ENCODE data around the gene EOLA1. TPM values are rescaled to one million over a fixed set of nuclear protein-coding genes. Genes with fewer than 3 reads are reported as not detected.
"Not testable (repeated sequence)": the region's sequence is repeated elsewhere in the genome, so short reads cannot be mapped to it uniquely, and the experiment has no call there.

Gene EOLA1
- polyA plus RNA-seq, 6 donors from 2014 or later = 10.6 to 27.8 (median 23.2) TPM

- H3K27me3 Mint-ChIP-seq; H3K4me3 Mint-ChIP-seq; DNase-seq; H3K27ac Mint-ChIP-seq; ATAC-seq (ENCODE audit: low read depth in 2 of 2); H3K9me3 Mint-ChIP-seq: not testable (repeated sequence)
- H3K36me3 Mint-ChIP-seq = peaks cover 0 to 12% of the 10 kb centered on the region in 2 donors
- H3K4me1 Mint-ChIP-seq = peaks cover 0 to 31% (median 10%) of the 10 kb centered on the region in 3 donors
These were observed 3.3 kb upstream of the EOLA1 start for GRCh38 chrX:149537474-149537873.

GRCh38 chrX:149539283-149540130 is 1.3 kb upstream of the EOLA1 start:
- Mint-ChIP-seq H3K4me1 (peaks cover 0 to 31% (median 10%) of the 10 kb centered on the region in 3 donors), H3K36me3 (peaks cover 0 to 11% of the 10 kb centered on the region in 2 donors), H3K9me3 (peaks cover 0 to 3% (median 0%) of the 10 kb centered on the region in 7 donors), H3K27me3 (no peaks in the 10 kb centered on the region), H3K27ac (peak overlapping the region; percentile 95 to 99 (median 97)), H3K4me3 (peak overlapping the region; percentile 78 to 97 (median 92))
- ATAC-seq (ENCODE audit: low read depth in 2 of 2) = peak; percentile 43 to 44
- peak; percentile 80 for DNase-seq

DNA sequence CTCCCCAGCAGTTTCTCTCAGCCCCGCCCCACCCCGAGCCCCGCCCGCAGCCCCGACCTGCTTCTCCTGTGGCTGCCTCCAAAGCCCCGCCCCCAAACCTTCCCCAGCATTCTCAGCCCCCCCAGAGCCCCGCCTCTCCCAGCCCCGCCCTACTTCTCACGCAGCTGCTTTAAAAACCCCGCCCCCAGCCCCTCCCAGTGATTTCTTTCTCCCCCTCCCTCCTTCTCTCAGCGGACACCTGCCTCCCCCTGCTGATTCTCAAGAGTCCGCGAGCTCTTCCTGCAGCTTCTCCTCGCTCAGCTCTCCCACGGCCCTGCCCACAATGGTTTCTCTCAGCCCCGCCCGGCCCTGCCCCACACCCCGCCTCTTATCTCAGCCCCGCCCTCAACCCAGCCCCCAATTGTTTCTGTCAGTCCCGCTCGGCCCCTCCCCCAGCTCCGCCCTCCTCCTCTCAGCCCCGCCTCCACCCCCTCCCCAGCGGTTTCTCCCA is 636 bp upstream of the EOLA1 start:
- H3K27ac Mint-ChIP-seq = peak overlapping the region; percentile 99 to 100 (median 100)
- peak overlapping the region; percentile 78 to 99 (median 96) for H3K4me3 Mint-ChIP-seq
- peak; percentile 38 to 46 for ATAC-seq (ENCODE audit: low read depth in 2 of 2)
- H3K27me3 Mint-ChIP-seq = no peaks in the 10 kb centered on the region
- peaks cover 0 to 27% (median 10%) of the 10 kb centered on the region in 3 donors for H3K4me1 Mint-ChIP-seq
- H3K36me3 Mint-ChIP-seq = peaks cover 0 to 4% of the 10 kb centered on the region in 2 donors
- peak; percentile 79 for DNase-seq
- H3K9me3 Mint-ChIP-seq = peaks cover 0 to 3% (median 0%) of the 10 kb centered on the region in 7 donors

DNA sequence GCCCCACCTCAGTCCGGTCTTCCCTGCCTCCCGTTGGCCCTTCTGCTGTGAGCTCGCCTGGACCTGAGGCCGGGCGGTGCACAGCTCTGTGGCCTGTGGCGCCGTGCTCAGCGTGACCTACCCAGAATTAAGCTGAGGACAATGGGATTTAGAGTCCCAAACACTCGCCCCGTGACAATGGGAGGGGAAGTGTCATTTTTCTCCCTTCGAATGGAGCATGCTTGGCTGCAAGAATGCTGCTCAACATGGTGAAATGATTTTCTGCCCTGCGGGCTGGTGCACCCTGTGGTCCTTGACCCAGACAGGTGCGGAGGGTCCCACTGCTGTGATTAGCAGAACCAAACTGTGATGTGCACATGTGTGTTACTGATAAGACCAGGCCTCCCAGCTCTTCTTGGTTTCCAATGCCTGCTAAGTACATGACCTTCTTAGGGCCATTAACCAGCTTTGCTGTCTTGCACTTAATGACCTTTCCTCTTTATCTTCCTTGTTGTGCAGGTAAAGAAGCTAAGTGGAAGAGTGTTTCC is 772 bp downstream of the EOLA1 start:
- Mint-ChIP-seq H3K27me3 (no peaks in the 10 kb centered on the region), H3K4me3 (peak overlapping the region; percentile 78 to 99 (median 96)), H3K36me3 (no peaks in the 10 kb centered on the region), H3K9me3 (peaks cover 0 to 3% (median 0%) of the 10 kb centered on the region in 7 donors), H3K27ac (peak overlapping the region; percentile 99 to 100 (median 100)), H3K4me1 (peaks cover 0 to 17% (median 10%) of the 10 kb centered on the region in 3 donors)
- no peak for DNase-seq
- no peak for ATAC-seq (ENCODE audit: low read depth in 2 of 2)

- Mint-ChIP-seq H3K27ac (peak overlapping the region in 3 of 6 donors; percentile 41 to 87 (median 54)), H3K4me3 (peak overlapping the region in 2 of 8 donors; percentile 12 to 62)
- H3K9me3 Mint-ChIP-seq, H3K27me3 Mint-ChIP-seq, H3K4me1 Mint-ChIP-seq, H3K36me3 Mint-ChIP-seq, DNase-seq: not testable (repeated sequence)
- ATAC-seq (ENCODE audit: low read depth in 2 of 2) = peak; percentile 12 to 20
These were observed 5.0 kb downstream of the EOLA1 start for GRCh38 chrX:149545545-149546543.

DNA sequence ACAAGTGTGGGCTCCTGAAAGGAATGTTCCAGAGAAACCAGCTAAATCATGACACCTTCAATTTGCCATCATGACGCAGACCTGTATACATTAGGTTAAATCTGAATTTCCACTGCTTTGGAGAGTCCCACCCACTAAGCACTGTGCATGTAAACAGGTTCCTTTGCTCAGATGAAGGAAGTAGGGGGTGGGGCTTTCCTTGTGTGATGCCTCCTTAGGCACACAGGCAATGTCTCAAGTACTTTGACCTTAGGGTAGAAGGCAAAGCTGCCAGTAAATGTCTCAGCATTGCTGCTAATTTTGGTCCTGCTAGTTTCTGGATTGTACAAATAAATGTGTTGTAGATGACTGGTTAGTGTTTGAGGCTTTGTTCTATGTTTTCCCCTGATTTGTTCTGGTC is 6.2 kb downstream of the EOLA1 start:
- H3K27me3 Mint-ChIP-seq; H3K4me1 Mint-ChIP-seq; H3K27ac Mint-ChIP-seq; H3K4me3 Mint-ChIP-seq; DNase-seq; ATAC-seq (ENCODE audit: low read depth in 2 of 2); H3K36me3 Mint-ChIP-seq; H3K9me3 Mint-ChIP-seq: not testable (repeated sequence)

GRCh38 chrX:149547782-149548181 is 7.0 kb downstream of the EOLA1 start:
- not testable (repeated sequence) for H3K36me3 Mint-ChIP-seq; H3K27me3 Mint-ChIP-seq; H3K27ac Mint-ChIP-seq; H3K4me1 Mint-ChIP-seq; DNase-seq; ATAC-seq (ENCODE audit: low read depth in 2 of 2); H3K4me3 Mint-ChIP-seq; H3K9me3 Mint-ChIP-seq

- H3K27ac Mint-ChIP-seq; H3K4me1 Mint-ChIP-seq; H3K27me3 Mint-ChIP-seq; H3K36me3 Mint-ChIP-seq; H3K4me3 Mint-ChIP-seq; ATAC-seq (ENCODE audit: low read depth in 2 of 2); DNase-seq; H3K9me3 Mint-ChIP-seq: not testable (repeated sequence)
These were observed 8.9 kb downstream of the EOLA1 start, which contains the start of gene HSFX3 for GRCh38 chrX:149549701-149550100. Gene HSFX3 (minus strand): TSS chrX:149549924. CDS start chrX:149549852, 72 bp downstream.

GRCh38 chrX:149550454-149550853 is 9.6 kb downstream of the EOLA1 start:
- H3K27ac Mint-ChIP-seq, H3K4me1 Mint-ChIP-seq, H3K27me3 Mint-ChIP-seq: not testable (repeated sequence)

GRCh38 chrX:149551245-149551938 is 10.6 kb downstream of the EOLA1 start:
- DNase-seq; H3K36me3 Mint-ChIP-seq; H3K4me3 Mint-ChIP-seq; H3K4me1 Mint-ChIP-seq; H3K9me3 Mint-ChIP-seq; H3K27ac Mint-ChIP-seq; H3K27me3 Mint-ChIP-seq; ATAC-seq (ENCODE audit: low read depth in 2 of 2): not testable (repeated sequence)

More at GRCh38 chrX:149550454-149550853, 9.6 kb downstream of the EOLA1 start:
- ATAC-seq (ENCODE audit: low read depth in 2 of 2); H3K9me3 Mint-ChIP-seq; DNase-seq; H3K4me3 Mint-ChIP-seq; H3K36me3 Mint-ChIP-seq: not testable (repeated sequence)

- DNase-seq; H3K9me3 Mint-ChIP-seq; H3K27me3 Mint-ChIP-seq; H3K36me3 Mint-ChIP-seq; H3K4me1 Mint-ChIP-seq; H3K27ac Mint-ChIP-seq; H3K4me3 Mint-ChIP-seq; ATAC-seq (ENCODE audit: low read depth in 2 of 2): not testable (repeated sequence)
These were observed 11.1 kb downstream of the EOLA1 start for GRCh38 chrX:149551939-149552248.

GRCh38 chrX:149555251-149555650 is 14.4 kb downstream of the EOLA1 start:
- DNase-seq, H3K4me3 Mint-ChIP-seq, H3K36me3 Mint-ChIP-seq: not testable (repeated sequence)

More at GRCh38 chrX:149555251-149555650, 14.4 kb downstream of the EOLA1 start:
- ATAC-seq (ENCODE audit: low read depth in 2 of 2); H3K27ac Mint-ChIP-seq; H3K27me3 Mint-ChIP-seq; H3K4me1 Mint-ChIP-seq; H3K9me3 Mint-ChIP-seq: not testable (repeated sequence)
